ENCODE data around the gene HLA-G.

GRCh38 chr6:29793036-29793356 is 34.6 kb upstream of the HLA-G start:
- no peak for TF ChIP-seq POLR2A (IDR thresholded peaks at IDR 0.05; ENCODE audit: low read depth, low read length)
- TF ChIP-seq CTCF (IDR thresholded peaks at IDR 0.05; ENCODE audit: extremely low read depth in 1 of 2, insufficient read depth in 1 of 2, low read depth in 1 of 2, low read length in 2 of 2), result no peak
- no peak for TF ChIP-seq EZH2 (IDR thresholded peaks at IDR 0.05; ENCODE audit: borderline replicate concordance, low read depth, low read length, severe bottlenecking)
- no peak for TF ChIP-seq JUN (IDR thresholded peaks at IDR 0.05; ENCODE audit: borderline replicate concordance, insufficient read depth, insufficient read length, low read depth)
- TF ChIP-seq MYC (IDR thresholded peaks at IDR 0.05; ENCODE audit: low read depth, low read length), result no peak
- TF ChIP-seq MAX (IDR thresholded peaks at IDR 0.05; ENCODE audit: insufficient read depth, insufficient read length), result no peak
- no peak for TF ChIP-seq POLR2AphosphoS5 (IDR thresholded peaks at IDR 0.05; ENCODE audit: insufficient read depth, low read depth, low read length)

Measured in endothelial cell of umbilical vein (primary cell).